ENCODE results near the gene SCAMP4. TPM values are rescaled to one million over a fixed set of nuclear protein-coding genes. Genes with fewer than 3 reads are reported as not detected.
A peak's percentile ranks its signal among the peaks of the same experiment; 100 is the strongest.

Gene SCAMP4
- total RNA-seq, 2 donors from 2014 or later = 35.0 to 42.1 TPM

- Histone ChIP-seq H3K27ac (peak overlapping the region; percentile 88 to 90), H3K36me3 (no peaks in the 10 kb centered on the region)
These were observed 39.8 kb upstream of the SCAMP4 start for GRCh38 chr19:1865172-1866010.

GRCh38 chr19:1866693-1867348 lies 38.4 kb upstream of the SCAMP4 start:
- no peaks in the 10 kb centered on the region for H3K27me3 ChIP-seq
- peaks cover 0 to 19% of the 10 kb centered on the region in 2 donors for H3K4me1 ChIP-seq
- DNase-seq (ENCODE audit: low spot score) = no peak
- TF ChIP-seq, protein P1, sequence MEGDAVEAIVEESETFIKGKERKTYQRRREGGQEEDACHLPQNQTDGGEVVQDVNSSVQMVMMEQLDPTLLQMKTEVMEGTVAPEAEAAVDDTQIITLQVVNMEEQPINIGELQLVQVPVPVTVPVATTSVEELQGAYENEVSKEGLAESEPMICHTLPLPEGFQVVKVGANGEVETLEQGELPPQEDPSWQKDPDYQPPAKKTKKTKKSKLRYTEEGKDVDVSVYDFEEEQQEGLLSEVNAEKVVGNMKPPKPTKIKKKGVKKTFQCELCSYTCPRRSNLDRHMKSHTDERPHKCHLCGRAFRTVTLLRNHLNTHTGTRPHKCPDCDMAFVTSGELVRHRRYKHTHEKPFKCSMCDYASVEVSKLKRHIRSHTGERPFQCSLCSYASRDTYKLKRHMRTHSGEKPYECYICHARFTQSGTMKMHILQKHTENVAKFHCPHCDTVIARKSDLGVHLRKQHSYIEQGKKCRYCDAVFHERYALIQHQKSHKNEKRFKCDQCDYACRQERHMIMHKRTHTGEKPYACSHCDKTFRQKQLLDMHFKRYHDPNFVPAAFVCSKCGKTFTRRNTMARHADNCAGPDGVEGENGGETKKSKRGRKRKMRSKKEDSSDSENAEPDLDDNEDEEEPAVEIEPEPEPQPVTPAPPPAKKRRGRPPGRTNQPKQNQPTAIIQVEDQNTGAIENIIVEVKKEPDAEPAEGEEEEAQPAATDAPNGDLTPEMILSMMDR (IDR thresholded peaks at IDR 0.05) = no peak
- no peak overlapping the region for H3K4me3 ChIP-seq
- H3K9me3 ChIP-seq = no peaks in the 10 kb centered on the region
- H3K36me3 ChIP-seq = peaks cover 4% of the 10 kb centered on the region
- H3K27ac ChIP-seq = no peak overlapping the region

More at GRCh38 chr19:1865172-1866010, 39.8 kb upstream of the SCAMP4 start:
- no peak for DNase-seq (ENCODE audit: low spot score)
- no peaks in the 10 kb centered on the region for H3K9me3 ChIP-seq
- H3K27me3 ChIP-seq = no peaks in the 10 kb centered on the region
- H3K4me1 ChIP-seq = peaks cover 0 to 31% of the 10 kb centered on the region in 2 donors
- H3K4me3 ChIP-seq = peak overlapping the region in 1 of 2 donors; percentile 64
- TF ChIP-seq, protein P1 (IDR thresholded peaks at IDR 0.05) = no peak

DNA sequence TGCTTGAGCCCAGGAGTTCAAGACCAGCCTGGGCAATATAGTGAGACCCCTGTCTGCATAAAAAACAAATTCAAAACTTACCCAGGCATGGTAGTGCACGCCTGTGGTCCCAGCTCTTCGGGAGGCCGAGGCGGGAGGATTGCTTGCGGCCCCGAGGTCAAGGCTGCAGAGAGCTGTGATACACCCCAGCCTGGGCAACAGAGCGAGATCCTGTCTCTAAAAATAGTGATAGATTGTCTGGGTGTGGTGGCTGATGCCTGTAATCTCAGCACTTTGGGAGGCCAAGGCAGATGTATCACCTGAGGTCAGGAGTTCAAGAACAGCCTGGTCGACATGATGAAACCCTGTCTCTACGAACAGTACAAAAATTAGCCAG lies 37.9 kb upstream of the SCAMP4 start:
- no peak overlapping the region for H3K27ac ChIP-seq
- no peak for DNase-seq (ENCODE audit: low spot score)

DNA sequence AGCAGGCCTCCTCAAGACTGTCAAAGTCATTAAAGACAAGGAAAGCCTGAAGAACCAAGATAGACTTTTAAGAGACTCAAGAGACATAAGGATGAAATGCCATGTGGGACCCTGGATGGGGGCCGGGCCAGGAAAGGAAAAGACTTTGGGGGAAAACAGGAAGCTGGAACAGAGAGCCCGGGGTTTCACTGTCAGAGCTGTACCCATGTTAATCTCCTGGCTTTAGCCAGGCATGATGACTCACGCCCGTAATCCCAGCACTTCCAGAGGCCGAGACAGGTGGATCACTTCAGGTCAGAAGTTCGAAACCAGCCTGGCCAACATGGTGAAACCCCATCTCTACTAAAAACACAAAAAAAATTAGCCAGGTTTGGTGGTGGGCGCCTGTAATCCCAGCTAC lies 36.2 kb upstream of the SCAMP4 start:
- TF ChIP-seq, protein P1 (IDR thresholded peaks at IDR 0.05) = no peak
- Histone ChIP-seq H3K9me3 (no peaks in the 10 kb centered on the region), H3K27me3 (no peaks in the 10 kb centered on the region), H3K4me1 (peaks cover 0 to 34% of the 10 kb centered on the region in 2 donors), H3K4me3 (no peak overlapping the region), H3K27ac (no peak overlapping the region), H3K36me3 (peaks cover 4% of the 10 kb centered on the region)
- no peak for DNase-seq (ENCODE audit: low spot score)

More for the DNA sequence above, 37.9 kb upstream of the SCAMP4 start:
- no peaks in the 10 kb centered on the region for H3K9me3 ChIP-seq
- H3K36me3 ChIP-seq = peaks cover 4% of the 10 kb centered on the region
- H3K4me1 ChIP-seq = peaks cover 0 to 19% of the 10 kb centered on the region in 2 donors
- H3K27me3 ChIP-seq = no peaks in the 10 kb centered on the region
- no peak overlapping the region for H3K4me3 ChIP-seq
- TF ChIP-seq, protein P1 (IDR thresholded peaks at IDR 0.05) = no peak

GRCh38 chr19:1871140-1871597 lies 34.0 kb upstream of the SCAMP4 start:
- H3K27ac ChIP-seq = no peak overlapping the region

More at GRCh38 chr19:1871140-1871597, 34.0 kb upstream of the SCAMP4 start:
- Histone ChIP-seq H3K4me3 (no peak overlapping the region), H3K4me1 (peaks cover 0 to 38% of the 10 kb centered on the region in 2 donors), H3K36me3 (peaks cover 4% of the 10 kb centered on the region), H3K9me3 (no peaks in the 10 kb centered on the region), H3K27me3 (no peaks in the 10 kb centered on the region)
- DNase-seq (ENCODE audit: low spot score) = no peak
- TF ChIP-seq, protein P1 (IDR thresholded peaks at IDR 0.05) = no peak

Data from right atrium auricular region (tissue), 2 donors.